Measurements from ENCODE around the gene NFAT5.

NFAT5 gene

GRCh38 chr16:69647020-69647419, 81.3 kb downstream of the NFAT5 start:
- TF ChIP-seq REST (IDR thresholded peaks at IDR 0.05; ENCODE audit: low read depth) (no peak), EP300 (IDR thresholded peaks at IDR 0.05; ENCODE audit: borderline replicate concordance) (no peak), CREB1 (IDR thresholded peaks at IDR 0.05; ENCODE audit: low read depth) (no peak), CEBPB (IDR thresholded peaks at IDR 0.05) (no peak), MAX (IDR thresholded peaks at IDR 0.05) (no peak), EGR1 (IDR thresholded peaks at IDR 0.05) (no peak), RAD21 (IDR thresholded peaks at IDR 0.05; ENCODE audit: low read depth) (no peak)

GRCh38 chr16:69651217-69651616, 85.5 kb downstream of the NFAT5 start:
- TF ChIP-seq TEAD4 (IDR thresholded peaks at IDR 0.05) (no peak), TCF12 (IDR thresholded peaks at IDR 0.05; ENCODE audit: low read depth) (no peak), EGR1 (IDR thresholded peaks at IDR 0.05) (no peak), USF1 (IDR thresholded peaks at IDR 0.05) (no peak), TAF1 (IDR thresholded peaks at IDR 0.05; ENCODE audit: low read depth) (no peak), FOXM1 (IDR thresholded peaks at IDR 0.05; ENCODE audit: borderline replicate concordance, low read depth) (no peak), REST (IDR thresholded peaks at IDR 0.05; ENCODE audit: low read depth) (no peak), EP300 (IDR thresholded peaks at IDR 0.05; ENCODE audit: borderline replicate concordance) (no peak), YY1 (IDR thresholded peaks at IDR 0.05; ENCODE audit: low read depth) (no peak), NFIC (IDR thresholded peaks at IDR 0.05) (no peak), MAX (IDR thresholded peaks at IDR 0.05) (no peak), CEBPB (IDR thresholded peaks at IDR 0.05) (no peak), RAD21 (IDR thresholded peaks at IDR 0.05; ENCODE audit: low read depth) (no peak), CREB1 (IDR thresholded peaks at IDR 0.05; ENCODE audit: low read depth) (no peak), ZBTB7A (IDR thresholded peaks at IDR 0.05; ENCODE audit: low read depth) (no peak)

- TF ChIP-seq TAF1 (IDR thresholded peaks at IDR 0.05; ENCODE audit: low read depth), result no peak
- TF ChIP-seq REST (IDR thresholded peaks at IDR 0.05; ENCODE audit: low read depth), result no peak
- TF ChIP-seq YY1 (IDR thresholded peaks at IDR 0.05; ENCODE audit: low read depth), result no peak
- TF ChIP-seq USF1 (IDR thresholded peaks at IDR 0.05), result no peak
- no peak for TF ChIP-seq CEBPB (IDR thresholded peaks at IDR 0.05)
- no peak for TF ChIP-seq MAX (IDR thresholded peaks at IDR 0.05)
- TF ChIP-seq TEAD4 (IDR thresholded peaks at IDR 0.05), result no peak
- no peak for TF ChIP-seq EP300 (IDR thresholded peaks at IDR 0.05; ENCODE audit: borderline replicate concordance)
- no peak for TF ChIP-seq CREB1 (IDR thresholded peaks at IDR 0.05; ENCODE audit: low read depth)
- TF ChIP-seq RAD21 (IDR thresholded peaks at IDR 0.05; ENCODE audit: low read depth), result no peak
- no peak for TF ChIP-seq TCF12 (IDR thresholded peaks at IDR 0.05; ENCODE audit: low read depth)
- TF ChIP-seq ZBTB7A (IDR thresholded peaks at IDR 0.05; ENCODE audit: low read depth), result no peak
- no peak for TF ChIP-seq NFIC (IDR thresholded peaks at IDR 0.05)
These were observed 88.6 kb downstream of the NFAT5 start for GRCh38 chr16:69654280-69654931.

- TF ChIP-seq NFIC (IDR thresholded peaks at IDR 0.05) (no peak), FOXM1 (IDR thresholded peaks at IDR 0.05; ENCODE audit: borderline replicate concordance, low read depth) (no peak), CEBPB (IDR thresholded peaks at IDR 0.05) (no peak), TAF1 (IDR thresholded peaks at IDR 0.05; ENCODE audit: low read depth) (no peak), EP300 (IDR thresholded peaks at IDR 0.05; ENCODE audit: borderline replicate concordance) (no peak), TEAD4 (IDR thresholded peaks at IDR 0.05) (no peak), YY1 (IDR thresholded peaks at IDR 0.05; ENCODE audit: low read depth) (no peak), CREB1 (IDR thresholded peaks at IDR 0.05; ENCODE audit: low read depth) (no peak), TCF12 (IDR thresholded peaks at IDR 0.05; ENCODE audit: low read depth) (no peak), MAX (IDR thresholded peaks at IDR 0.05) (no peak), REST (IDR thresholded peaks at IDR 0.05; ENCODE audit: low read depth) (no peak), RAD21 (IDR thresholded peaks at IDR 0.05; ENCODE audit: low read depth) (no peak), EGR1 (IDR thresholded peaks at IDR 0.05) (no peak), ZBTB7A (IDR thresholded peaks at IDR 0.05; ENCODE audit: low read depth) (no peak), USF1 (IDR thresholded peaks at IDR 0.05) (no peak)
These were observed 94.4 kb downstream of the NFAT5 start for GRCh38 chr16:69660166-69660565.

Measured in Ishikawa (cell line).